OCI-LY3 (cell line): ENCODE results near the gene LTBR.

ENCODE experiments used
- H2AFZ ChIP-seq: fragments of 200-600, 300-600 bp; shearing (Covaris generic); 2 replicates; pipeline ENCODE4 v1.6.0; 2014; ENCODE audit warnings: antibody characterized with exemption, low read depth, low read length
- H3K27ac ChIP-seq: fragments of 200-600, 300-600 bp; sonication (generic); 2 replicates; pipeline ENCODE4 v1.5.1; 2014; ENCODE audit warnings: mild to moderate bottlenecking, low read length, moderate library complexity, mixed read lengths
- H3K27me3 ChIP-seq: fragments of 200-600, 300-600 bp; sonication (generic); 2 replicates; pipeline ENCODE4 v1.6.1; 2014; ENCODE audit warnings: low read depth, low read length, mixed read lengths
- H3K36me3 ChIP-seq: fragments of 200-600, 300-600 bp; sonication (generic); replicated peaks from 2 replicates; pipeline ENCODE3; 2014; ENCODE audit warnings: low read depth, low read length, mixed read lengths
- H3K4me1 ChIP-seq: fragments of 300-600, 200-600 bp; sonication (generic); 2 replicates; pipeline ENCODE4 v1.6.1; 2014; ENCODE audit warnings: low read length, mixed read lengths
- H3K4me2 ChIP-seq: fragments of 200-600, 300-600 bp; sonication (generic); 2 replicates; pipeline ENCODE4 v1.6.1; 2014; ENCODE audit warnings: low read length, mixed read lengths
- H3K4me3 ChIP-seq: fragments of 300-600, 200-600 bp; sonication (generic); 2 replicates; pipeline ENCODE4 v1.5.1; 2014; ENCODE audit warnings: antibody characterized with exemption, mild to moderate bottlenecking, low read length, moderate library complexity
- H3K79me2 ChIP-seq: fragments of 300-600, 200-600 bp; shearing (Covaris generic); 2 replicates; pipeline ENCODE4 v1.6.1; 2014; ENCODE audit warnings: mild to moderate bottlenecking, low read length, mixed read lengths
- H3K9ac ChIP-seq: fragments of 300-600, 200-600 bp; shearing (Covaris generic); 2 replicates; pipeline ENCODE4 v1.6.0; 2014; ENCODE audit warnings: mild to moderate bottlenecking, low read length, moderate library complexity
- H3K9me3 ChIP-seq: fragments of 200-600, 300-600 bp; shearing (Covaris generic); 2 replicates; pipeline ENCODE4 v1.6.1; 2014; ENCODE audit warnings: low read length, mixed read lengths; ENCODE audit not compliant: insufficient read depth
- H4K20me1 ChIP-seq: fragments of 200-600, 300-600 bp; sonication (generic); 2 replicates; pipeline ENCODE4 v1.6.1; 2016; ENCODE audit warnings: low read length, mixed read lengths; ENCODE audit not compliant: insufficient read depth
- CTCF ChIP-seq: fragments of 200-600, 300-600 bp; sonication (generic); IDR thresholded peaks from 2 replicates; pipeline ENCODE4 v1.5.1; 2014; ENCODE audit warnings: antibody characterized with exemption, low read length, low read depth
- EZH2phosphoT487 ChIP-seq: fragments of 200-600 bp; shearing (Covaris generic); IDR thresholded peaks from 2 replicates; pipeline ENCODE4 v1.6.1; 2018; ENCODE audit warnings: antibody characterized with exemption, mixed run types, low read depth

LTBR gene

DNA sequence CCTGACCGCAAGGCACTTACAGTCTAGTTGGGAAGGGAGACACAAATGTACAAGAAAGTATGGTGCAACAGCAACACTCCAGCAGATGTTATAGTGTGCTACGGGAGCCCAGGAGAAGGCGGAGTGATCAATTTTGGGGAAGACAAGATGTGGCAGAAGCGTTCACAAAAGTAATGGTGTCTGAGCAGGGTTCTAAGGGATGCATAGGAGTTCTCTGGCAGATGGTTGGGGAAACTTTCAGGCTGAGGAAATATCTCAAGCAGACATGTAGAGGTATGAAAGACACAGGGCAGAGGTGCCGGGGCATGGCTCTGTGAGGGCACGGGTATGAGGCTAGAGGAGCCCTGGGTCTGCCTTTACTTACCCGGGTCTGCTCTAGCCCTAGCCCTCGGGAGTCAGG is 37.0 kb upstream of the LTBR start:
- TF ChIP-seq CTCF (no peak), EZH2phosphoT487 (no peak)
- no peaks in the 10 kb centered on the region for H4K20me1 ChIP-seq
- no peak overlapping the region for H2AFZ ChIP-seq
- no peak overlapping the region for H3K4me2 ChIP-seq
- H3K4me1 ChIP-seq: no peaks in the 10 kb centered on the region
- H3K27ac ChIP-seq: no peak overlapping the region
- H3K36me3 ChIP-seq: no peaks in the 10 kb centered on the region
- H3K79me2 ChIP-seq: no peaks in the 10 kb centered on the region
- H3K4me3 ChIP-seq: no peak overlapping the region
- no peak overlapping the region for H3K9ac ChIP-seq
- no peaks in the 10 kb centered on the region for H3K9me3 ChIP-seq
- H3K27me3 ChIP-seq: peaks cover 41% of the 10 kb centered on the region

GRCh38 chr12:6347367-6348338 is 36.3 kb upstream of the LTBR start:
- Histone ChIP-seq H3K4me2 (no peak overlapping the region), H3K4me1 (no peaks in the 10 kb centered on the region), H3K36me3 (no peaks in the 10 kb centered on the region), H3K4me3 (no peak overlapping the region), H4K20me1 (no peaks in the 10 kb centered on the region), H2AFZ (no peak overlapping the region), H3K9me3 (no peaks in the 10 kb centered on the region), H3K27me3 (peaks cover 33% of the 10 kb centered on the region), H3K79me2 (no peaks in the 10 kb centered on the region), H3K9ac (no peak overlapping the region), H3K27ac (no peak overlapping the region)
- no peak for TF ChIP-seq EZH2phosphoT487
- TF ChIP-seq CTCF: no peak

- Histone ChIP-seq H3K9ac (no peak overlapping the region), H2AFZ (no peak overlapping the region), H3K27me3 (peaks cover 33% of the 10 kb centered on the region), H4K20me1 (no peaks in the 10 kb centered on the region), H3K79me2 (no peaks in the 10 kb centered on the region), H3K4me1 (no peaks in the 10 kb centered on the region), H3K4me2 (no peak overlapping the region), H3K36me3 (no peaks in the 10 kb centered on the region), H3K27ac (no peak overlapping the region), H3K9me3 (no peaks in the 10 kb centered on the region), H3K4me3 (no peak overlapping the region)
- TF ChIP-seq CTCF (no peak), EZH2phosphoT487 (no peak)
Measured at GRCh38 chr12:6351622-6352021, 32.3 kb upstream of the LTBR start.
